ENCODE results near the gene RAB22A. TPM values are rescaled to one million over a fixed set of nuclear protein-coding genes. Genes with fewer than 3 reads are reported as not detected.
"Not testable (repeated sequence)": the region's sequence is repeated elsewhere in the genome, so short reads cannot be mapped to it uniquely, and the experiment has no call there.

The RAB22A gene
- total and polyA plus RNA-seq, 2 donors (not counting 1 experiment from before 2014, with no cell fraction given) = 13.7 to 20.6 TPM

- H3K4me3 ChIP-seq (replicated peaks in 1 of 4; ENCODE audit: control extremely low read depth in 1 of 4, insufficient read depth in 1 of 4, low read depth in 3 of 4, low read length in 4 of 4) = no peak overlapping the region
- no peak overlapping the region for H2AFZ ChIP-seq (ENCODE audit: low read length)
- no peak overlapping the region for H3K9ac ChIP-seq (ENCODE audit: insufficient read depth, low read length)
- H3K9me3 ChIP-seq (ENCODE audit: control insufficient read depth, insufficient read depth, low read depth, low read length) = no peaks in the 10 kb centered on the region
- no peak overlapping the region for H3K27ac ChIP-seq (ENCODE audit: insufficient read depth, low read length)
- no peaks in the 10 kb centered on the region for H3K27me3 ChIP-seq (ENCODE audit: control insufficient read depth, insufficient read depth, low read length)
- H3K4me1 ChIP-seq (ENCODE audit: control insufficient read depth, extremely low read depth, insufficient read depth, low read length) = peaks cover 2% of the 10 kb centered on the region
- no peak for DNase-seq (ENCODE audit: low read depth in 2 of 2)
- no peak overlapping the region for H3K4me2 ChIP-seq (ENCODE audit: extremely low read depth, insufficient read depth, low read length)
- peaks cover 3% of the 10 kb centered on the region for H4K20me1 ChIP-seq (ENCODE audit: control insufficient read depth, extremely low read depth, insufficient read depth, low read length)
- H3K79me2 ChIP-seq (ENCODE audit: control insufficient read depth, insufficient read depth, low read length) = peaks cover 91% of the 10 kb centered on the region
- H3K36me3 ChIP-seq (ENCODE audit: control insufficient read depth, insufficient read depth, low read length) = no peaks in the 10 kb centered on the region
- TF ChIP-seq CTCF (conservative IDR thresholded peaks at IDR 0.05 in 1 of 2, IDR thresholded peaks at IDR 0.05 in 1 of 2; ENCODE audit: low read depth in 1 of 2, low read length in 2 of 2) = no peak
- TF ChIP-seq EZH2 (IDR thresholded peaks at IDR 0.05; ENCODE audit: low read length, missing control alignments) = no peak
These were observed 98.5 kb downstream of the RAB22A start for GRCh38 chr20:58407966-58408557.

- Histone ChIP-seq H3K36me3 (ENCODE audit: control insufficient read depth, insufficient read depth, low read length) (no peaks in the 10 kb centered on the region), H3K4me2 (ENCODE audit: extremely low read depth, insufficient read depth, low read length) (no peak overlapping the region), H3K4me1 (ENCODE audit: control insufficient read depth, extremely low read depth, insufficient read depth, low read length) (peaks cover 2% of the 10 kb centered on the region), H4K20me1 (ENCODE audit: control insufficient read depth, extremely low read depth, insufficient read depth, low read length) (peaks cover 3% of the 10 kb centered on the region), H3K4me3 (replicated peaks in 1 of 4; ENCODE audit: control extremely low read depth in 1 of 4, insufficient read depth in 1 of 4, low read depth in 3 of 4, low read length in 4 of 4) (no peak overlapping the region), H3K9me3 (ENCODE audit: control insufficient read depth, insufficient read depth, low read depth, low read length) (no peaks in the 10 kb centered on the region), H2AFZ (ENCODE audit: low read length) (no peak overlapping the region), H3K27me3 (ENCODE audit: control insufficient read depth, insufficient read depth, low read length) (no peaks in the 10 kb centered on the region), H3K9ac (ENCODE audit: insufficient read depth, low read length) (no peak overlapping the region), H3K79me2 (ENCODE audit: control insufficient read depth, insufficient read depth, low read length) (peaks cover 85% of the 10 kb centered on the region), H3K27ac (ENCODE audit: insufficient read depth, low read length) (no peak overlapping the region)
- no peak for DNase-seq (ENCODE audit: low read depth in 2 of 2)
- TF ChIP-seq EZH2 (IDR thresholded peaks at IDR 0.05; ENCODE audit: low read length, missing control alignments) (no peak), CTCF (conservative IDR thresholded peaks at IDR 0.05 in 1 of 2, IDR thresholded peaks at IDR 0.05 in 1 of 2; ENCODE audit: low read depth in 1 of 2, low read length in 2 of 2) (no peak)
These were observed 99.2 kb downstream of the RAB22A start for GRCh38 chr20:58408603-58409246.

GRCh38 chr20:58414216-58414615, 104.7 kb downstream of the RAB22A start:
- not testable (repeated sequence) for H3K36me3 ChIP-seq (ENCODE audit: control insufficient read depth, insufficient read depth, low read length); H3K9ac ChIP-seq (ENCODE audit: insufficient read depth, low read length); H4K20me1 ChIP-seq (ENCODE audit: control insufficient read depth, extremely low read depth, insufficient read depth, low read length); DNase-seq (ENCODE audit: low read depth in 2 of 2); H3K27me3 ChIP-seq (ENCODE audit: control insufficient read depth, insufficient read depth, low read length); H2AFZ ChIP-seq (ENCODE audit: low read length); H3K4me2 ChIP-seq (ENCODE audit: extremely low read depth, insufficient read depth, low read length); H3K4me1 ChIP-seq (ENCODE audit: control insufficient read depth, extremely low read depth, insufficient read depth, low read length); H3K27ac ChIP-seq (ENCODE audit: insufficient read depth, low read length); H3K4me3 ChIP-seq (replicated peaks in 1 of 4; ENCODE audit: control extremely low read depth in 1 of 4, insufficient read depth in 1 of 4, low read depth in 3 of 4, low read length in 4 of 4); H3K9me3 ChIP-seq (ENCODE audit: control insufficient read depth, insufficient read depth, low read depth, low read length)
- H3K79me2 ChIP-seq (ENCODE audit: control insufficient read depth, insufficient read depth, low read length) = peaks cover 64% of the 10 kb centered on the region

GRCh38 chr20:58414786-58415185, 105.3 kb downstream of the RAB22A start:
- not testable (repeated sequence) for H3K4me2 ChIP-seq (ENCODE audit: extremely low read depth, insufficient read depth, low read length); H3K9me3 ChIP-seq (ENCODE audit: control insufficient read depth, insufficient read depth, low read depth, low read length); H3K4me1 ChIP-seq (ENCODE audit: control insufficient read depth, extremely low read depth, insufficient read depth, low read length); H2AFZ ChIP-seq (ENCODE audit: low read length); H3K9ac ChIP-seq (ENCODE audit: insufficient read depth, low read length); DNase-seq (ENCODE audit: low read depth in 2 of 2); H3K27me3 ChIP-seq (ENCODE audit: control insufficient read depth, insufficient read depth, low read length); H3K4me3 ChIP-seq (replicated peaks in 1 of 4; ENCODE audit: control extremely low read depth in 1 of 4, insufficient read depth in 1 of 4, low read depth in 3 of 4, low read length in 4 of 4); H3K27ac ChIP-seq (ENCODE audit: insufficient read depth, low read length); H3K36me3 ChIP-seq (ENCODE audit: control insufficient read depth, insufficient read depth, low read length); H4K20me1 ChIP-seq (ENCODE audit: control insufficient read depth, extremely low read depth, insufficient read depth, low read length)
- peaks cover 61% of the 10 kb centered on the region for H3K79me2 ChIP-seq (ENCODE audit: control insufficient read depth, insufficient read depth, low read length)
